COLO668 (cell line): ENCODE results near the gene OTUD3.
"Not testable (repeated sequence)": the region's sequence is repeated elsewhere in the genome, so short reads cannot be mapped to it uniquely, and the experiment has no call there.

Source experiments
- DNase-seq: peaks from one replicate; lab custom pipeline; 2025; ENCODE audit not compliant: unreplicated experiment; lab: John Stamatoyannopoulos, UW

OTUD3 gene

DNA sequence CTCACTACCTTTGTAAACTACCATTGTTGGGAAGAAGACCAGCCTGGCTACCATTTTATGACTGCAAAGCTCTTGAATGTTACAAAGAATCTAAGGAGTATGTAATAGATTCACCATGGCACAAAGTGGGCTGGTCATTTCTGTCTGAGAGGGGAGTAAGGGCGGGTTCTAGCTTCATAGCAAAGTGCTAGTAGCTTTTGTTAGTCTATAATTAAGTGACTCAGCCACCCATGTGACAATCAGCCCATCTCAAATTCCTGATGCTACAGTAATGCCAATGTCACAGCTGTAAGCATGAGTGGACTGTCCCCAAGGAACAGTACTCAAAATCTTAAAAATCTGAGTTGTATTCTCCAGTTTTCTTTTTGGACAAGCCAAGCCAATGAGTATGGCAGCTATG, 15.4 kb upstream of the OTUD3 start:
- DNase-seq: peak; percentile 48

- DNase-seq: not testable (repeated sequence)
Measured at GRCh38 chr1:19868575-19868974, 13.6 kb upstream of the OTUD3 start.

GRCh38 chr1:19869453-19869852, 12.7 kb upstream of the OTUD3 start:
- DNase-seq: not testable (repeated sequence)

DNA sequence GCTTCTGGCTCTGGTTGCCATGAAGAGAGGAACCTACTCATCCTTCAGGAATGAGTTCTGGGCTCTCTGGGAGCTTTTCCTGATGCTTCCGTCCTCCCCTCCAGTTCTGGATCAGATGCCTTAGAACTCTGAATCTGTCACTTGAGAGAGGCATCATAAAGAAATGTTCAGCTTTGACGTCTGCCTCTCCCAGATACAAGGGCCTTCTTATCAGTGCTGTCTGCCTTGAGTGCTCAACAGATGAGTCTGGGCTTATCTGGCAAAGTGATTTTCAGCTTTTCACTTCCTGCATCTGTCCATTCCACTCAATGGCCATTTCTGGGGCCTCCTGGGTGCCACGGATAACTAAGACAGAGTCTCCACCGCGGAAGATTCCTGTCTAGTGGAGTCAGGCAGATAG, 12.3 kb upstream of the OTUD3 start:
- no peak for DNase-seq

DNA sequence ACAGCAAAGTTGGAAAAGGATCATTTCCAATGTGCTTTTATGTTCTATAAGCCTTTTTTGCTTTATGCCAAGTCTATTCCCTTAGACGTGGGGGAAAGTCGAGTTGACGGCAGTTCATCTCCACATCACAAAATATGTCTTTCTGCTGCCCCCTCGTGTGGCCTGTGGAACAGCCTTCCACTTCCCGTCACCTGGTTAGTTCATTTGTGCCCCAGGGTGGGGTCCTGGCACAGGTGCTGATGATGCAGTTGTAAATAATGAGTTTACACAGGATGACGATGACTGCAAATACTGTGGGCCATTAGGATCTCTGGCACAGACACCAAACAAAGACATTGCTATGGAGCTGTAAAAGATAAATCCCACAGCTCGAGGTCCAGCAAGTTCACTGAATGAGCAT, 10.0 kb upstream of the OTUD3 start:
- peak; percentile 97 for DNase-seq

GRCh38 chr1:19877181-19877750, 4.9 kb upstream of the OTUD3 start:
- DNase-seq: no peak

GRCh38 chr1:19877821-19878636, 4.2 kb upstream of the OTUD3 start:
- DNase-seq: no peak

DNA sequence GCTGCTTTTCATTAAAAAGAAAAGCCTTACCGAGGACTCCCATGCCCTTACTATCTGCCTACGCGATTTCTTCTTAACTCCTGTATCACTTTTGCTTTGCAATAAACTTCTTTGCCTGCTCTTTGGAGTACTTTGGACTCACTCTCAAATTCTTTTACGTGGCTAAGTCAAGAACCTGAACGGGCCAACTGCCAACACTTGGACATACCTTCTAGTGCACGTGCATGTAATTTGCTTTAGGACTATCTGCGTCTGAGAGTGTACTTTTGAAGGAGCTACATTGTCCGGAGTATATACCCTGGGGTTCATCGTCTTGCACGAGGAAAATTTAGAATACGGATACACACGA, 3.6 kb upstream of the OTUD3 start:
- no peak for DNase-seq

- no peak for DNase-seq
Measured at GRCh38 chr1:19879227-19879626, 3.0 kb upstream of the OTUD3 start.

GRCh38 chr1:19879661-19880060, 2.5 kb upstream of the OTUD3 start:
- no peak for DNase-seq

DNA sequence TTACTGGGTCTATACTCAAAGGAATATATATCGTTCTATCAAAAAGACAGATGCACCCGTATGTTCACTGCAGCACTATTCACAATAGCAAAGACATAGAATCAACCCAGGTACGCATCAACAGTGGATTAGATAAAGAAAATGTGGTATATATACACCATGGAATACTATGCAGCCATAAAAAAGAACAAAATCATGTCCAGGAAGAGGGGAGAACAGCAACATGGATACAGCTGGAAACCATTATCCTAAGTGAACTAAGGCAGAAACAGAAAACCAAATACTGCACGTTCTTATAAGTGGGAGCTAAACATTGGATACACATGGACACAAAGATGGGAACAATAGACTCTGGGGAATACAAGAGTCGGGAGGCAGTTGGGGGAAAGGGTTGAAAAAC, 1.4 kb upstream of the OTUD3 start:
- DNase-seq: not testable (repeated sequence)

DNA sequence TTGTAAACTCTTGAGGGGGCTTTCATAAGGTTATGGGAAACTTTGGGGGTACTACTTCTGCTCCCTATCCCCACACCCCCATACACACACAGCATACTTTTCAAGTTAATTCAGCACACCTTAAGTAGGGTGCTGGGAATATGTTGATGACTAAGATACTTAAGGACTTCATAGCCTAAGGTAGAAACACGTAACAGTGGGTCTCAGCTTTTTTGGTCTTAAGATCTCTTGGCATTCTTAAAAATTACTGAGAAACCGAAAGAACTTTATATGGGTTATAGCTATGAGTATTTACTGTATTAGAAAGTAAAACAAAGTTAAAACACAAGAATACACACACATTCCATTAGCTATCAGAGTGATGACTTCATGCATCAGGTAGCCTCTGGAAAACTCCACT, 2.1 kb downstream of the OTUD3 start:
- DNase-seq: no peak

DNA sequence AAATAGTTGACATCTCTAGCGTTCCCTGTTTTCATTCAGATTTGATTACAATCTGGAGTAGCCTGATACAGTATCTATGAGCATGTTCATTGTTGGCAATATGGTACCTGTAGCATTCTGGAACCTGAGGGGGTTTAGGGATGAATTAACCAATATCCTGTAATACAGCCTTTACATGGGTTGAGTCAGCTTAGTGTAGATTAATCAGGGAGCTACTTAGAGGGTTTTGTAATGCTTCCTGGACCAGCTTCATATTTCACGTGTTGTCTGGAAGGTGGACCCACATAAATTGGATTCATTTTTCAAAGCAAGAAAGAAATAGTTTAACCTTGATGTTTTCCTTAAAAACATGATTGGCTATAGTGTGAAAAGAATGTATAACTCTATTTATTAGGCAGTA, 3.6 kb downstream of the OTUD3 start:
- no peak for DNase-seq

DNA sequence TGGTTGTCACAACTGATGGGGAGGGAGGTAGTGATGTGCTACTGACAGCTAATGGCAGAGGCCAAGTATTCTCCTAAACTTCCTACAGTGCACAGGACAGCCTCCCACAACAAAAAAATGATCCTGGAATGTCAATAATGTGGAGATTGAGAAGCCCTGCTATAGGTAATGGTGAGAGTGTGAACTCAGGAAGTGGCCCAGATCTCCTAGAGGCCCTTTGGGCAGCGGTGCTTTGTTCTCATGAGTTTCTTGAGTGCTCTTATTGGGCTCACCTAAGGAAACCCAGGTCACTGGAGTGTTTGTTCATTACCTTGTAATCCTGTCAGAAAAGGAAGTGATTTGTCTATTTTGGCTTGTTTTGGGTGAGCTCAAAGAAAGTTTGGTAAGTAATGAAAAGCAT, 5.9 kb downstream of the OTUD3 start:
- no peak for DNase-seq

- no peak for DNase-seq
Measured at GRCh38 chr1:19889656-19890055, 7.5 kb downstream of the OTUD3 start.

- DNase-seq: no peak
Measured at GRCh38 chr1:19892129-19892528, 9.9 kb downstream of the OTUD3 start.

DNA sequence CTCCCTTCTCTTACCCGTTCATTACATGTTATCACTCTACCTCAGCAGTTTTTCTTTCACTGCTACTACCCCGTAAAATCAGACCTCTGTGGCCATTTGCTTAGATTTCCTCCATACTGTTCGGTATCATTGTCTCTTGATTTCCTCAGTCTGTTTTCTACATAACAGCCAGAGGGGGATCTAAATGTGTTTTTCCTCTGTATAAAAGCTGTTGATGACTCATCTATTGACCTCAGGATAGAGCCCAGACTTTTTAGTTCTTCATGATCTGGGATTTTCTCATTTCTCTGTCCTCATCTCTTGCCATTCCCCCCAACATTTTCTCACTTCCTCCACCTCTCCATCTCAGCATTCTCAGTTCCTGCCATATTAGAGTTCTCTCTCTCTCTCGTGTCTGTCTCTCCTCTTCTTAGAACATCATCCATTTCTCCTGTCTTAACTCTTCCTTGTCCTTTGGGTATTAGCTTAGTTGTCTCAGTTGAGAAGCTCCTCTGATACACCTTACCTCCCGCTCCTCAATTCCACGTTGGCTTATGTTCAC, 10.5 kb downstream of the OTUD3 start:
- DNase-seq: no peak

DNA sequence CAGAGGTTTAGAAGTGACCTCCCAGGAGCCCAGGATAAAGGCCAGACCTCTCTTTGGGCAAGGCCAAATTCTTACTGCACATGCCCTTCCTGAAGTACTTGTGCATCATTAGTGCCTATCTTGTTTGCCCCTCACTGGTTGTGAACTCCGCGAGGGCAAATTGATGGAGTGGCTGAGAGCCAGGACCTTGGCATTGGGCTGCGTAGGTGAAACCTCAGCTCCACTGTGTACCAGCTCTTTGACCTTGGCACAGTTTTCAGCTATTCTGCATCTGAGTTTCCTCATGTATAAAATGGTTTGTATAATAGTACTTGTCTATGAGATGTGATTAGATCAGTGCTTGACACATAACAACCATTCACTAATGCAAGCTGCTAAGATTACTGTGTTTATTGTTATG, 11.5 kb downstream of the OTUD3 start:
- no peak for DNase-seq

GRCh38 chr1:19894218-19894617, 12.0 kb downstream of the OTUD3 start:
- no peak for DNase-seq

DNA sequence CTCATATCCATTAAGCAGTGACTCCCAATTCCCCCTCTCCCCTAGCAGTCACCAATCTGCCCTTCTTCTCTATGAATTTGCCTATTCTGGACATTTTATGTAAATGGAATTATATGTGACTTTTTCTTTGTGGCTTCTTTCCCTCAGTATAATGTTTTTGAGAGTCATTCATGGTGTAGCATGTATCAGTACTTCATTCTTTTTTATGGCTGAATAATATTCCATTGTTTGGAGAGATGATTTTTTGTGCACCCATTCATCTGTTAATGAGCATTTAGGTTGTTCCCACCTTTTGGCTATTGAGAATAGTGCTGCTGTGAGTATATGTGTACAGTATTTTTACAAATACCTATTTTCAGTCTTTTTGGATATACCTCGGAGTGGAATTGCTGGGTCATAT, 19.5 kb downstream of the OTUD3 start:
- no peak for DNase-seq

- no peak for DNase-seq
Measured at GRCh38 chr1:19903621-19904020, 21.4 kb downstream of the OTUD3 start.

DNA sequence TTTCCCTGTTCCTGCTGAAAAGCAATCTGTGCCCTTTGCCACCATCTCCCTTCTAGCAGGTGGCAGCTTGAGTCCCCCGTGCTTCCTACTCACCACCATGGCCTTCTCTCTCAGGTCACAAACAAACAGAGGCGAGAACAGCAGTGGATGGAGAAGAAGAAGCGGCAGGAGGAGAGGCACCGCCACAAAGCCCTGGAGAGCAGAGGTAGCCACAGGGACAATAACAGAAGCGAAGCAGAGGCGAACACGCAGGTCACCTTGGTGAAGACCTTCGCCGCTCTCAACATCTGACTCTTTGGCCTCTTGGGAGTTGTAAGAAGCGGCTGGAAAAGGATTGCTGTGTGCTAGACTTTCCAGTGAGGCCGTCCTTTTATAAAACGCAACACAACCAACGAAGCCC, 25.3 kb downstream of the OTUD3 start:
- DNase-seq: no peak

- no peak for DNase-seq
Measured at GRCh38 chr1:19909392-19909791, 27.2 kb downstream of the OTUD3 start.
